A549 (cell line): Measurements from ENCODE around the gene STK35.

Source experiments
- CTCF ChIP-seq: fragments of >200 bp; sonication (Bioruptor Twin); formaldehyde crosslinking; IDR thresholded peaks from 3 replicates; pipeline ENCODE4 v1.5.1; 2016
- NFE2L2 ChIP-seq: fragments of 150-350 bp; conservative IDR thresholded peaks from 2 replicates; pipeline ENCODE4 v1.6.1; 2014; ENCODE audit warnings: low read length

DNA sequence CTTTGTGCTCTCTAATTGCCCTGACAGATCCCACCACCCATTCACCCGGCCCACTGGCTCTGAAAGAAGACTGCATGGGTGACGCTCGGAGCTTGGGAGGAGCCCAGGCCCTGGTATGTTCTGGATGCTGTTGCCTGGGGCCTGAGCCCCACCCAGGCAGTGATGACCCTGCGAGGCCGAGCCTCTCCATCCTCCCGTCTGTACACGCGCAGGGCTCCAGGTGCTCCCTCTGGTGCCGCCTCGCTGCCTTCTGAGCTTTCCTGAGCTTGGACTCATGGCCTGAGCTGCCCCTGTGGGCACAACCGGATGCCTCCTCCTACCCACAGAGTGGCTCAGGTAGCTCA is 61.2 kb downstream of the STK35 start:
- no peak for TF ChIP-seq CTCF
- TF ChIP-seq NFE2L2: no peak
